ENCODE results near the gene SELENOV.

GRCh38 chr19:39544226-39544903, 29.4 kb downstream of the SELENOV start:
- TF ChIP-seq POLR2A (IDR thresholded peaks at IDR 0.05) (no peak), CTCF (IDR thresholded peaks at IDR 0.05) (no peak)

All from Peyer's patch (tissue), 4 donors.